ENCODE data around the gene JPT2.

DNA sequence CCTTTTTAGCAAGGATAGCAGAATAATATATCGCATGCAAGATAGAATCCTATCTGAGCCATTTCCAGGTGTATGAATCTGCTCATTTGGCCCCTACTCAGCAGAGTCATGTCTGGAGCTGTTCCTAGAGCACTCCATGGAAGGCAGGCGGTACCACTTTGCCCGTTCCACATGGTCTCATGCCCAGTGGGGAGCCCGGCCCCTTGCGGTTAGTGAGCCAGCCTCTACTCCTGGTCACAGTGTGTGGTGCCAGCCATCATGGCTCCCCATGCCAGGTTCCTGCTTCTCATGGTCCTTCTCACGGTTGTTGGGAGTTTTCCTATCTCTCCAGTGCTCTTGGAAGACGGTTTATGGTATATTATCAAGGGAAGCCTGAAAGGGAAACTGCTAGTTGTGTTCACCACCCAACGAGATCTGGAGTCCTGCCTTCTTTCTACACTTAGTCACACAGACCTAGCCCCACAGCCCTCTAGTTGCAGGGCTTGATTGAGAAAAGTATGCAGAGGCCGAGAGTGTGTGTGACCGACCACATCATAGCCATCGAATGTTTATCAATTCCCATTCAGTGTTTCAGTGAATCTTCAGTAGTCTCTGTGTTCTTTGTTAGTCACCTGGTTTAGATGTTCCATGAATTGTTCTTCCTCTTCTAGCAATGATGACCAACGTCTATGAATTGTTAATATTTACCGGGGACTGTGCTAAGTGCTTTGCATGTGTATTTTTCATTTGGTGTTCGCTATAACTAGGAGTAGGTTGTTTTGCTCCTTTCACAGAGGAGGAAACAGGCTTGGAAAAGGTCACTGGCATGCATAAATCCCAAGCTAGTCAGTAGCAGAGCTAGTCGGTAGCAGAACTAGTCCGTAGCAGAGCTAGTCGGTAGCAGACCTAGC, 9.6 kb downstream of the JPT2 start:
- TF ChIP-seq CTCF (IDR thresholded peaks at IDR 0.05; ENCODE audit: low read depth, low read length, poor library complexity, severe bottlenecking) (no peak), EZH2phosphoT487 (IDR thresholded peaks at IDR 0.05; ENCODE audit: borderline replicate concordance, low read length) (no peak)
